ENCODE data around the gene DNAH9.

Gene DNAH9

DNA sequence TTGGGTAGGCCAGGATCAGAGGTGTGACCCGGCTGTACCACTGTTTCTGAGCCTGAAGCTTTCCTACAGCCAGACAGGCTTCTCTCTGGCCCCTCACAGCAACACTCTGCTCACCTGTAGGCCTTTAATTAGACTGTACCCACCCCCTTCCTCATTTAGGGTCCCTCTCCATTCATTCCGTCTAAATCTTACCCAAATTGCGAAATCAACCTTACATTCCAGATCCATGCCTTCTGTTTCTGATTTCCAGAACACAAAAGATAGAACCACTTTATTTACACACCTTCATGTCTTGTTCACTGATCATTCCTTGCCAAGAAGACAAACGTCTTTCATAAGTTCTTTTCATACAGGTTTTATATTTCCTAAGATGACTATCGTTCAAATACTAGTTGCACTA lies 238.2 kb downstream of the DNAH9 start:
- Histone ChIP-seq H3K27ac (replicated peaks) (no peak overlapping the region), H3K27me3 (ENCODE audit: insufficient read depth, poor library complexity, severe bottlenecking) (no peaks in the 10 kb centered on the region), H3K4me3 (replicated peaks; ENCODE audit: insufficient read depth, low read length) (no peak overlapping the region)
- no peak for DNase-seq (ENCODE audit: low read depth in 1 of 2, low spot score in 1 of 2)
- TF ChIP-seq POLR2AphosphoS5 (IDR thresholded peaks at IDR 0.05; ENCODE audit: low read depth) = no peak
- TF ChIP-seq SPI1 (IDR thresholded peaks at IDR 0.05; ENCODE audit: borderline replicate concordance, low read depth) = no peak
- TF ChIP-seq, protein P1, sequence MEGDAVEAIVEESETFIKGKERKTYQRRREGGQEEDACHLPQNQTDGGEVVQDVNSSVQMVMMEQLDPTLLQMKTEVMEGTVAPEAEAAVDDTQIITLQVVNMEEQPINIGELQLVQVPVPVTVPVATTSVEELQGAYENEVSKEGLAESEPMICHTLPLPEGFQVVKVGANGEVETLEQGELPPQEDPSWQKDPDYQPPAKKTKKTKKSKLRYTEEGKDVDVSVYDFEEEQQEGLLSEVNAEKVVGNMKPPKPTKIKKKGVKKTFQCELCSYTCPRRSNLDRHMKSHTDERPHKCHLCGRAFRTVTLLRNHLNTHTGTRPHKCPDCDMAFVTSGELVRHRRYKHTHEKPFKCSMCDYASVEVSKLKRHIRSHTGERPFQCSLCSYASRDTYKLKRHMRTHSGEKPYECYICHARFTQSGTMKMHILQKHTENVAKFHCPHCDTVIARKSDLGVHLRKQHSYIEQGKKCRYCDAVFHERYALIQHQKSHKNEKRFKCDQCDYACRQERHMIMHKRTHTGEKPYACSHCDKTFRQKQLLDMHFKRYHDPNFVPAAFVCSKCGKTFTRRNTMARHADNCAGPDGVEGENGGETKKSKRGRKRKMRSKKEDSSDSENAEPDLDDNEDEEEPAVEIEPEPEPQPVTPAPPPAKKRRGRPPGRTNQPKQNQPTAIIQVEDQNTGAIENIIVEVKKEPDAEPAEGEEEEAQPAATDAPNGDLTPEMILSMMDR (IDR thresholded peaks at IDR 0.05; ENCODE audit: insufficient read depth, low read length) = no peak
- TF ChIP-seq GABPA (IDR thresholded peaks at IDR 0.05; ENCODE audit: low read depth) = no peak
- TF ChIP-seq, protein P2, sequence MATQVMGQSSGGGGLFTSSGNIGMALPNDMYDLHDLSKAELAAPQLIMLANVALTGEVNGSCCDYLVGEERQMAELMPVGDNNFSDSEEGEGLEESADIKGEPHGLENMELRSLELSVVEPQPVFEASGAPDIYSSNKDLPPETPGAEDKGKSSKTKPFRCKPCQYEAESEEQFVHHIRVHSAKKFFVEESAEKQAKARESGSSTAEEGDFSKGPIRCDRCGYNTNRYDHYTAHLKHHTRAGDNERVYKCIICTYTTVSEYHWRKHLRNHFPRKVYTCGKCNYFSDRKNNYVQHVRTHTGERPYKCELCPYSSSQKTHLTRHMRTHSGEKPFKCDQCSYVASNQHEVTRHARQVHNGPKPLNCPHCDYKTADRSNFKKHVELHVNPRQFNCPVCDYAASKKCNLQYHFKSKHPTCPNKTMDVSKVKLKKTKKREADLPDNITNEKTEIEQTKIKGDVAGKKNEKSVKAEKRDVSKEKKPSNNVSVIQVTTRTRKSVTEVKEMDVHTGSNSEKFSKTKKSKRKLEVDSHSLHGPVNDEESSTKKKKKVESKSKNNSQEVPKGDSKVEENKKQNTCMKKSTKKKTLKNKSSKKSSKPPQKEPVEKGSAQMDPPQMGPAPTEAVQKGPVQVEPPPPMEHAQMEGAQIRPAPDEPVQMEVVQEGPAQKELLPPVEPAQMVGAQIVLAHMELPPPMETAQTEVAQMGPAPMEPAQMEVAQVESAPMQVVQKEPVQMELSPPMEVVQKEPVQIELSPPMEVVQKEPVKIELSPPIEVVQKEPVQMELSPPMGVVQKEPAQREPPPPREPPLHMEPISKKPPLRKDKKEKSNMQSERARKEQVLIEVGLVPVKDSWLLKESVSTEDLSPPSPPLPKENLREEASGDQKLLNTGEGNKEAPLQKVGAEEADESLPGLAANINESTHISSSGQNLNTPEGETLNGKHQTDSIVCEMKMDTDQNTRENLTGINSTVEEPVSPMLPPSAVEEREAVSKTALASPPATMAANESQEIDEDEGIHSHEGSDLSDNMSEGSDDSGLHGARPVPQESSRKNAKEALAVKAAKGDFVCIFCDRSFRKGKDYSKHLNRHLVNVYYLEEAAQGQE (IDR thresholded peaks at IDR 0.05; ENCODE audit: insufficient replicate concordance, low read depth) = no peak

DNA sequence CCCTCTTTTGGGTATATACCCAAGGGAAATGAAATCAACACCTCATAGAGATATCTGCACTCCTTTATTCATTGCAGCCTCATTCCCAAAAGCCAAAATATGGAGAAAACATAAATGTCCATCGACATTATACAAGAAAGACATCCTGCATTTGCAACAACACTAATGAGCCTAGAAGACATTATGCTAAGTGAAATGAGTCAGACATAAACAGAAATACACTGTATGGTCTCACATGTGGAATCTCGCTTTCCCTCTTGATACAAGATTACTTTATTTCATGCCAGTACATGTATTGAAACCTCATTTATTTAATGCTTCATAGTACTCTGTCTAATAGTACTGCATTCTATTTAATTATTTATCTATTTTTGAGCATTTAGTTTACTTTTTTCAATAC lies 241.8 kb downstream of the DNAH9 start:
- H3K27ac ChIP-seq (replicated peaks) = no peak overlapping the region

DNA sequence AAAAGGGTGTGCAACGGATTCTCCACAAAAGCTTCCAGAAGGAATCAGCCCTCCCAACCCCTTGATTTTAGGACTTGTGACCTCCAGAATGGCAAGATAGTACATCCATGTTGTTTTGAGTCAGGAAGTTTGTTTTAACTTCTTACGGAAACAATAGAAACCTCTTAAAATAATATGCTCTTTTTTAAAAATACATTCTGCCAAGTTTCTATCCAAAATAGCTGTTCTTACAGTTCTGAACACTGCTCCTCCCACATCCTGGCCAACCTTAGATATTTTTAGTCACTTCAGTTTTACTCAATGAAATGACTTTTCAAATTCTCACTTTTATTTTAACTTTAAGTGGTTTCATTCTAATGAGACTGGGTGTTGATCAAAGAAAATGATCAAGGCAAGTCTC lies 242.6 kb downstream of the DNAH9 start:
- no peak overlapping the region for H3K27ac ChIP-seq (replicated peaks)
- no peak for DNase-seq (ENCODE audit: low read depth in 1 of 2, low spot score in 1 of 2)
- H3K4me3 ChIP-seq (replicated peaks; ENCODE audit: insufficient read depth, low read length) = no peak overlapping the region
- TF ChIP-seq, protein P2 (IDR thresholded peaks at IDR 0.05; ENCODE audit: insufficient replicate concordance, low read depth) = no peak
- no peak for TF ChIP-seq GABPA (IDR thresholded peaks at IDR 0.05; ENCODE audit: low read depth)
- TF ChIP-seq SPI1 (IDR thresholded peaks at IDR 0.05; ENCODE audit: borderline replicate concordance, low read depth) = no peak
- TF ChIP-seq POLR2AphosphoS5 (IDR thresholded peaks at IDR 0.05; ENCODE audit: low read depth) = no peak
- TF ChIP-seq, protein P1 (IDR thresholded peaks at IDR 0.05; ENCODE audit: insufficient read depth, low read length) = no peak
- no peaks in the 10 kb centered on the region for H3K27me3 ChIP-seq (ENCODE audit: insufficient read depth, poor library complexity, severe bottlenecking)

More for the DNA sequence above, 241.8 kb downstream of the DNAH9 start:
- H3K27me3 ChIP-seq (ENCODE audit: insufficient read depth, poor library complexity, severe bottlenecking) = no peaks in the 10 kb centered on the region
- DNase-seq (ENCODE audit: low read depth in 1 of 2, low spot score in 1 of 2) = no peak
- H3K4me3 ChIP-seq (replicated peaks; ENCODE audit: insufficient read depth, low read length) = no peak overlapping the region
- no peak for TF ChIP-seq SPI1 (IDR thresholded peaks at IDR 0.05; ENCODE audit: borderline replicate concordance, low read depth)
- TF ChIP-seq, protein P1 (IDR thresholded peaks at IDR 0.05; ENCODE audit: insufficient read depth, low read length) = no peak
- no peak for TF ChIP-seq GABPA (IDR thresholded peaks at IDR 0.05; ENCODE audit: low read depth)

DNA sequence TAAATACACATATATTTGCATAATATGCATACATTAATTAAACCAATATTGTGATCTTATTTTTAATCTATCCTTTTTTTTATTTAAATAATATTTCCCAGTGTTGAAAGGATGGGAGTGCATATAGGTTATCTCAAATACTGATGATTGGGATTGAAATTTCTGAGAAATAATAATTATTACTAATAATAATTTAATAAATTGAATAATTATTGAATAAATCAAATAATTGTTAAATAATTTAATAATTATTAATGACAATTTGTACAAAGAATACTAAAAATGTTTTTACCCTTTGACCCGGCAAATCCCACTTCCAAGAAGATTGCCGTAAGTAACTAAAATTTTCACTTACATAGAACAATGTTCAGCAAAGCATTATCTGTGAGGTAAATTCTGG lies 250.1 kb downstream of the DNAH9 start:
- TF ChIP-seq SPI1 (IDR thresholded peaks at IDR 0.05; ENCODE audit: borderline replicate concordance, low read depth) (no peak), POLR2AphosphoS5 (IDR thresholded peaks at IDR 0.05; ENCODE audit: low read depth) (no peak)
- TF ChIP-seq, protein P1 (IDR thresholded peaks at IDR 0.05; ENCODE audit: insufficient read depth, low read length) = no peak
- Histone ChIP-seq H3K27me3 (ENCODE audit: insufficient read depth, poor library complexity, severe bottlenecking) (no peaks in the 10 kb centered on the region), H3K27ac (replicated peaks) (no peak overlapping the region), H3K4me3 (replicated peaks; ENCODE audit: insufficient read depth, low read length) (no peak overlapping the region)
- no peak for DNase-seq (ENCODE audit: low read depth in 1 of 2, low spot score in 1 of 2)
